MM.1S (cell line): ENCODE measurements around the gene PLEKHM3.

Source experiments
- EZH2 ChIP-seq: fragments of 300-600 bp; sonication (generic); optimal IDR thresholded peaks from 2 replicates; pipeline ENCODE3; 2017; ENCODE audit warnings: low read depth, mild to moderate bottlenecking, antibody characterized with exemption, low read length, mixed read lengths
- TF ChIP-seq, protein P1 (sequence below): fragments of 300-600 bp; sonication (generic); IDR thresholded peaks from 2 replicates; pipeline ENCODE4 v1.5.1; 2016; ENCODE audit warnings: antibody characterized with exemption, low read length, mixed read lengths

- TF ChIP-seq, protein P1, sequence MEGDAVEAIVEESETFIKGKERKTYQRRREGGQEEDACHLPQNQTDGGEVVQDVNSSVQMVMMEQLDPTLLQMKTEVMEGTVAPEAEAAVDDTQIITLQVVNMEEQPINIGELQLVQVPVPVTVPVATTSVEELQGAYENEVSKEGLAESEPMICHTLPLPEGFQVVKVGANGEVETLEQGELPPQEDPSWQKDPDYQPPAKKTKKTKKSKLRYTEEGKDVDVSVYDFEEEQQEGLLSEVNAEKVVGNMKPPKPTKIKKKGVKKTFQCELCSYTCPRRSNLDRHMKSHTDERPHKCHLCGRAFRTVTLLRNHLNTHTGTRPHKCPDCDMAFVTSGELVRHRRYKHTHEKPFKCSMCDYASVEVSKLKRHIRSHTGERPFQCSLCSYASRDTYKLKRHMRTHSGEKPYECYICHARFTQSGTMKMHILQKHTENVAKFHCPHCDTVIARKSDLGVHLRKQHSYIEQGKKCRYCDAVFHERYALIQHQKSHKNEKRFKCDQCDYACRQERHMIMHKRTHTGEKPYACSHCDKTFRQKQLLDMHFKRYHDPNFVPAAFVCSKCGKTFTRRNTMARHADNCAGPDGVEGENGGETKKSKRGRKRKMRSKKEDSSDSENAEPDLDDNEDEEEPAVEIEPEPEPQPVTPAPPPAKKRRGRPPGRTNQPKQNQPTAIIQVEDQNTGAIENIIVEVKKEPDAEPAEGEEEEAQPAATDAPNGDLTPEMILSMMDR, result no peak
- TF ChIP-seq EZH2, result no peak
Measured at GRCh38 chr2:207914716-207915115, 110.6 kb downstream of the PLEKHM3 start.
